K562 (cell line): ENCODE measurements around the gene PDCD5. TPM values are rescaled to one million over a fixed set of nuclear protein-coding genes. Genes with fewer than 3 reads are reported as not detected.

Experiments
- ARID4B ChIP-seq: sonication (generic); formaldehyde crosslinking; IDR thresholded peaks from 2 replicates; pipeline ENCODE4 v1.8.0; 2022; ENCODE audit warnings: mild to moderate bottlenecking, missing genetic modification reagents
- CEBPG ChIP-seq, 3 experiments: fragments of 200-800 bp in 1 of 3; sonication (Bioruptor generic) in 1 of 3; sonication (generic) in 1 of 3; formaldehyde crosslinking in 1 of 3; IDR thresholded peaks in 2 of 3; conservative IDR thresholded peaks in 1 of 3; 2 replicates each; pipeline versions ENCODE4 v1.6.1 to v1.8.0; 2016 to 2022; ENCODE audit warnings: missing compliant biosample characterization in 2 of 3, missing genetic modification characterization in 2 of 3, mild to moderate bottlenecking in 1 of 3, missing genetic modification reagents in 1 of 3
- MAFG ChIP-seq: fragments of 450-650 bp; conservative IDR thresholded peaks from 2 replicates; pipeline ENCODE4 v1.6.1; 2016; ENCODE audit warnings: missing genetic modification characterization, missing compliant biosample characterization
- NBN ChIP-seq: fragments of 450-650 bp; IDR thresholded peaks from 2 replicates; pipeline ENCODE4 v1.6.1; 2016; ENCODE audit warnings: low read depth, mild to moderate bottlenecking
- NCOA6 ChIP-seq: fragments of 450-650 bp; IDR thresholded peaks from 2 replicates; pipeline ENCODE4 v1.6.1; 2017; ENCODE audit warnings: mild to moderate bottlenecking
- NELFE ChIP-seq: IDR thresholded peaks from 2 replicates; pipeline ENCODE4 v1.6.1; 2011; ENCODE audit warnings: mild to moderate bottlenecking; ENCODE audit not compliant: insufficient read depth, insufficient read length
- PPARD ChIP-seq: fragments of 250-450 bp; sonication (Bioruptor Pico); IDR thresholded peaks from 2 replicates; pipeline ENCODE4 v1.8.0; 2022; ENCODE audit warnings: inconsistent platforms, mild to moderate bottlenecking, moderate library complexity
- RBFOX2 ChIP-seq: fragments of 200-400 bp; formaldehyde crosslinking; IDR thresholded peaks from 2 replicates; pipeline ENCODE4 v1.6.1; 2017; ENCODE audit warnings: low read depth, mild to moderate bottlenecking, low read length, moderate library complexity
- SAFB ChIP-seq: fragments of 200-400 bp; formaldehyde crosslinking; IDR thresholded peaks from 2 replicates; pipeline ENCODE4 v1.6.1; 2017; ENCODE audit warnings: low read depth, low read length, borderline replicate concordance
- SIN3B ChIP-seq: fragments of 450-650 bp; IDR thresholded peaks from 2 replicates; pipeline ENCODE4 v1.6.1; 2017; ENCODE audit warnings: low read depth, mild to moderate bottlenecking, moderate library complexity
- SMAD4 ChIP-seq: fragments of 250-450 bp; sonication (Bioruptor Pico); conservative IDR thresholded peaks from 2 replicates; pipeline ENCODE4 v1.8.0; 2021; ENCODE audit warnings: inconsistent platforms, mild to moderate bottlenecking, moderate library complexity
- TAF9B ChIP-seq: fragments of 450-650 bp; IDR thresholded peaks from 2 replicates; pipeline ENCODE4 v1.6.1; 2018; ENCODE audit warnings: mild to moderate bottlenecking; ENCODE audit not compliant: partially characterized antibody
- ZBTB2 ChIP-seq: fragments of 450-650 bp; IDR thresholded peaks from 2 replicates; pipeline ENCODE4 v1.6.1; 2016; ENCODE audit warnings: antibody characterized with exemption
- ZNF277 ChIP-seq: fragments of 250-450 bp; sonication (Bioruptor Pico); IDR thresholded peaks from 2 replicates; pipeline ENCODE4 v1.8.0; 2022; ENCODE audit warnings: inconsistent platforms, mild to moderate bottlenecking, moderate library complexity, borderline replicate concordance
- ZNF589 ChIP-seq: fragments of 200-800 bp; sonication (Bioruptor generic); IDR thresholded peaks from 2 replicates; pipeline ENCODE4 v1.6.1; 2016; ENCODE audit warnings: low read depth, missing genetic modification characterization, missing compliant biosample characterization
- polyA plus RNA-seq, 8 experiments: library from polyadenylated mRNA; depleted of rRNA in 4 of 8; stranded (reverse) in 5 of 8; unstranded in 3 of 8; fragments of >200 nt; fragmentation: Nextera tagmentation in 2 of 8; fragmentation: Illumina TruSeq in 1 of 8; extraction: Ambion mirVana in 2 of 8; extraction: Trizol in 1 of 8; gene quantifications; 2 replicates each; pipeline versions ENCODE4 v1.2.1 to v1.2.3, GENCODE V29; 2011 to 2014; ENCODE audit warnings: inconsistent platforms in 1 of 8, missing spikeins in 1 of 8
- total RNA-seq, 7 experiments: library from RNA; depleted of rRNA in 6 of 7; stranded (reverse); fragments of >200 nt in 6 of 7; fragmentation: Illumina TruSeq in 2 of 7; extraction: Trizol in 2 of 7; gene quantifications; 2 replicates each; pipeline versions ENCODE4 v1.2.1 to v1.2.3, GENCODE V29; 2011 to 2021; ENCODE audit warnings: low replicate concordance in 1 of 7

Gene PDCD5
- total and polyA plus RNA-seq, 9 of the 15 experiments (the other 6 are each of a cell fraction or from before 2014, with no cell fraction given): 122 to 322 (median 269) TPM

GRCh38 chr19:32580901-32581704 lies at the start of gene PDCD5 (continued):
- TF ChIP-seq SMAD4 (CRISPR knock-in tag) (0 out of 2 replicates have a peak, but pooled peaks have one; percentile 37), MAFG (tag) (no peak), RBFOX2 (peak; percentile 94), ZBTB2 (0 out of 2 replicates have a peak, but pooled peaks have one; percentile 43), NELFE (no peak), CEBPG (CRISPR knock-in tag; IDR thresholded peaks at IDR 0.05) (no peak), CEBPG (tag; conservative IDR thresholded peaks at IDR 0.05 in 1 of 2, IDR thresholded peaks at IDR 0.05 in 1 of 2) (no peak), NCOA6 (no peak), PPARD (CRISPR knock-in tag) (no peak), ZNF277 (CRISPR knock-in tag) (no peak), ZNF589 (CRISPR knock-in tag) (no peak), NBN (no peak), SAFB (peak; percentile 83), SIN3B (peak; percentile 74), TAF9B (no peak), ARID4B (CRISPR knock-in tag) (peak; percentile 61; the same call in 1 of the 2 replicates)
